HepG2 (cell line): ENCODE data around the gene LDHAL6B. TPM values are rescaled to one million over a fixed set of nuclear protein-coding genes. Genes with fewer than 3 reads are reported as not detected.

ENCODE experiments used
- FOXA3 ChIP-seq: IDR thresholded peaks from 2 replicates; pipeline ENCODE4 v1.6.1; 2016; ENCODE audit warnings: missing genetic modification reagents, missing compliant biosample characterization
- MAZ ChIP-seq, 2 experiments: sonication (generic) in 1 of 2; formaldehyde crosslinking in 1 of 2; IDR thresholded peaks; 2 replicates each; pipeline versions ENCODE4 v1.5.0 to v1.6.1; 2012 to 2020; ENCODE audit warnings: low read depth in 2 of 2, mild to moderate bottlenecking in 2 of 2, borderline replicate concordance in 1 of 2, improper control_type of control experiment in 1 of 2, low read length in 1 of 2, missing genetic modification reagents in 1 of 2, moderate library complexity in 1 of 2
- ZNF251 ChIP-seq: sonication (generic); formaldehyde crosslinking; IDR thresholded peaks from 2 replicates; pipeline ENCODE4 v1.9.0; 2021; ENCODE audit warnings: mild to moderate bottlenecking, missing genetic modification reagents
- ZNF776 ChIP-seq: sonication (generic); formaldehyde crosslinking; IDR thresholded peaks from 2 replicates; pipeline ENCODE4 v1.4.0; 2020; ENCODE audit warnings: mild to moderate bottlenecking, missing genetic modification reagents
- polyA plus RNA-seq, 8 experiments: library from polyadenylated mRNA; depleted of rRNA in 3 of 8; stranded (reverse) in 7 of 8; unstranded in 1 of 8; fragments of >200 nt; fragmentation: Illumina TruSeq in 4 of 8; extraction: Trizol in 4 of 8; gene quantifications; 2 replicates each; pipeline versions ENCODE4 v1.2.1 to v1.2.3, GENCODE V29; 2011 to 2016; ENCODE audit warnings: low read depth in 4 of 8, missing spikeins in 1 of 8, mixed read lengths in 1 of 8; ENCODE audit not compliant: insufficient read depth in 1 of 8
- total RNA-seq, 5 experiments: library from RNA; depleted of rRNA; stranded (reverse); fragments of >200 nt; fragmentation: Illumina TruSeq; extraction: Trizol; gene quantifications; 2 replicates each; pipeline ENCODE4 v1.2.3, GENCODE V29; 2016; ENCODE audit warnings: low read depth in 1 of 5
- TF ChIP-seq, protein P1 (sequence below): sonication (generic); formaldehyde crosslinking; IDR thresholded peaks from 2 replicates; pipeline ENCODE4 v1.4.0; 2020; ENCODE audit warnings: mild to moderate bottlenecking, missing genetic modification reagents
- TF ChIP-seq, protein P2 (sequence below): sonication (generic); formaldehyde crosslinking; IDR thresholded peaks from 2 replicates; pipeline ENCODE4 v1.5.1; 2020; ENCODE audit warnings: mild to moderate bottlenecking, moderate library complexity, missing genetic modification reagents

Gene LDHAL6B
- total and polyA plus RNA-seq, 2 of the 13 experiments (the other 11 are each of a cell fraction or from before 2014, with no cell fraction given): not detected

- TF ChIP-seq, protein P1, sequence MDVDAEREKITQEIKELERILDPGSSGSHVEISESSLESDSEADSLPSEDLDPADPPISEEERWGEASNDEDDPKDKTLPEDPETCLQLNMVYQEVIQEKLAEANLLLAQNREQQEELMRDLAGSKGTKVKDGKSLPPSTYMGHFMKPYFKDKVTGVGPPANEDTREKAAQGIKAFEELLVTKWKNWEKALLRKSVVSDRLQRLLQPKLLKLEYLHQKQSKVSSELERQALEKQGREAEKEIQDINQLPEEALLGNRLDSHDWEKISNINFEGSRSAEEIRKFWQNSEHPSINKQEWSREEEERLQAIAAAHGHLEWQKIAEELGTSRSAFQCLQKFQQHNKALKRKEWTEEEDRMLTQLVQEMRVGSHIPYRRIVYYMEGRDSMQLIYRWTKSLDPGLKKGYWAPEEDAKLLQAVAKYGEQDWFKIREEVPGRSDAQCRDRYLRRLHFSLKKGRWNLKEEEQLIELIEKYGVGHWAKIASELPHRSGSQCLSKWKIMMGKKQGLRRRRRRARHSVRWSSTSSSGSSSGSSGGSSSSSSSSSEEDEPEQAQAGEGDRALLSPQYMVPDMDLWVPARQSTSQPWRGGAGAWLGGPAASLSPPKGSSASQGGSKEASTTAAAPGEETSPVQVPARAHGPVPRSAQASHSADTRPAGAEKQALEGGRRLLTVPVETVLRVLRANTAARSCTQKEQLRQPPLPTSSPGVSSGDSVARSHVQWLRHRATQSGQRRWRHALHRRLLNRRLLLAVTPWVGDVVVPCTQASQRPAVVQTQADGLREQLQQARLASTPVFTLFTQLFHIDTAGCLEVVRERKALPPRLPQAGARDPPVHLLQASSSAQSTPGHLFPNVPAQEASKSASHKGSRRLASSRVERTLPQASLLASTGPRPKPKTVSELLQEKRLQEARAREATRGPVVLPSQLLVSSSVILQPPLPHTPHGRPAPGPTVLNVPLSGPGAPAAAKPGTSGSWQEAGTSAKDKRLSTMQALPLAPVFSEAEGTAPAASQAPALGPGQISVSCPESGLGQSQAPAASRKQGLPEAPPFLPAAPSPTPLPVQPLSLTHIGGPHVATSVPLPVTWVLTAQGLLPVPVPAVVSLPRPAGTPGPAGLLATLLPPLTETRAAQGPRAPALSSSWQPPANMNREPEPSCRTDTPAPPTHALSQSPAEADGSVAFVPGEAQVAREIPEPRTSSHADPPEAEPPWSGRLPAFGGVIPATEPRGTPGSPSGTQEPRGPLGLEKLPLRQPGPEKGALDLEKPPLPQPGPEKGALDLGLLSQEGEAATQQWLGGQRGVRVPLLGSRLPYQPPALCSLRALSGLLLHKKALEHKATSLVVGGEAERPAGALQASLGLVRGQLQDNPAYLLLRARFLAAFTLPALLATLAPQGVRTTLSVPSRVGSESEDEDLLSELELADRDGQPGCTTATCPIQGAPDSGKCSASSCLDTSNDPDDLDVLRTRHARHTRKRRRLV (CRISPR knock-in tag): no peak
- TF ChIP-seq, protein P2, sequence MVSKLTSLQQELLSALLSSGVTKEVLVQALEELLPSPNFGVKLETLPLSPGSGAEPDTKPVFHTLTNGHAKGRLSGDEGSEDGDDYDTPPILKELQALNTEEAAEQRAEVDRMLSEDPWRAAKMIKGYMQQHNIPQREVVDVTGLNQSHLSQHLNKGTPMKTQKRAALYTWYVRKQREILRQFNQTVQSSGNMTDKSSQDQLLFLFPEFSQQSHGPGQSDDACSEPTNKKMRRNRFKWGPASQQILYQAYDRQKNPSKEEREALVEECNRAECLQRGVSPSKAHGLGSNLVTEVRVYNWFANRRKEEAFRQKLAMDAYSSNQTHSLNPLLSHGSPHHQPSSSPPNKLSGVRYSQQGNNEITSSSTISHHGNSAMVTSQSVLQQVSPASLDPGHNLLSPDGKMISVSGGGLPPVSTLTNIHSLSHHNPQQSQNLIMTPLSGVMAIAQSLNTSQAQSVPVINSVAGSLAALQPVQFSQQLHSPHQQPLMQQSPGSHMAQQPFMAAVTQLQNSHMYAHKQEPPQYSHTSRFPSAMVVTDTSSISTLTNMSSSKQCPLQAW (CRISPR knock-in tag): no peak
- TF ChIP-seq FOXA3 (CRISPR knock-in tag) (no peak), MAZ (IDR thresholded peaks at IDR 0.05; ENCODE audit: borderline replicate concordance, low read depth, low read length) (no peak), MAZ (CRISPR knock-in tag; IDR thresholded peaks at IDR 0.05; ENCODE audit: low read depth) (no peak), ZNF776 (CRISPR knock-in tag) (no peak), ZNF251 (CRISPR knock-in tag) (no peak)
These were observed 38.1 kb upstream of the LDHAL6B start (continued) for GRCh38 chr15:59168536-59168935.
